H9 (cell line): ENCODE measurements around the gene LGALS9. TPM values are rescaled to one million over a fixed set of nuclear protein-coding genes. Genes with fewer than 3 reads are reported as not detected.

Experiments
- DNase-seq: peaks from one replicate; pipeline ENCODE4 v3.0.0-alpha.2; 2017
- H2AFZ ChIP-seq: one replicate; pipeline ENCODE4 v1.6.1; 2013; ENCODE audit warnings: mild to moderate bottlenecking, low read length, control low read depth, moderate library complexity
- H2AK5ac ChIP-seq: 2 replicates; pipeline ENCODE4 v1.6.1; 2013; ENCODE audit warnings: low read length, control low read depth, mixed read lengths; ENCODE audit not compliant: insufficient read length
- H2BK120ac ChIP-seq: one replicate; pipeline ENCODE4 v1.6.1; 2013; ENCODE audit warnings: low read depth, mild to moderate bottlenecking, low read length, control low read depth, inconsistent platforms; ENCODE audit not compliant: poor library complexity, severe bottlenecking
- H2BK12ac ChIP-seq: 2 replicates; pipeline ENCODE4 v1.6.1; 2013; ENCODE audit warnings: low read length, control low read depth, mixed read lengths, low read depth; ENCODE audit not compliant: insufficient read length
- H2BK15ac ChIP-seq: 2 replicates; pipeline ENCODE4 v1.6.1; 2013; ENCODE audit warnings: low read depth, low read length, control low read depth
- H2BK20ac ChIP-seq: one replicate; pipeline ENCODE4 v1.6.1; 2013; ENCODE audit warnings: low read depth, mild to moderate bottlenecking, low read length, control low read depth, inconsistent platforms; ENCODE audit not compliant: poor library complexity, severe bottlenecking
- H2BK5ac ChIP-seq: 2 replicates; pipeline ENCODE4 v1.6.1; 2013; ENCODE audit warnings: low read length, control low read depth, mixed read lengths; ENCODE audit not compliant: insufficient read length
- H3K14ac ChIP-seq: 2 replicates; pipeline ENCODE4 v1.6.1; 2013; ENCODE audit warnings: low read length, control low read depth; ENCODE audit not compliant: insufficient read depth
- H3K18ac ChIP-seq: 2 replicates; pipeline ENCODE4 v1.6.1; 2013; ENCODE audit warnings: low read depth, mild to moderate bottlenecking, mixed read lengths, low read length, control low read depth; ENCODE audit not compliant: insufficient read length
- H3K23ac ChIP-seq: 2 replicates; pipeline ENCODE4 v1.6.1; 2013; ENCODE audit warnings: low read length, control low read depth, mixed read lengths, low read depth; ENCODE audit not compliant: insufficient read length
- H3K23me2 ChIP-seq: 2 replicates; pipeline ENCODE4 v1.6.1; 2013; ENCODE audit warnings: low read depth, mild to moderate bottlenecking, mixed read lengths, low read length, control low read depth; ENCODE audit not compliant: insufficient read length, poor library complexity, severe bottlenecking
- H3K27ac ChIP-seq: 2 replicates; pipeline ENCODE4 v1.5.1; 2013; ENCODE audit warnings: low read length, control low read depth, mixed read lengths, low read depth; ENCODE audit not compliant: insufficient read length
- H3K27me3 ChIP-seq: 2 replicates; pipeline ENCODE4 v1.6.1; 2013; ENCODE audit warnings: low read length, control low read depth, inconsistent platforms; ENCODE audit not compliant: insufficient read depth
- H3K4ac ChIP-seq: 2 replicates; pipeline ENCODE4 v1.6.1; 2013; ENCODE audit warnings: low read depth, mild to moderate bottlenecking, control low read depth, inconsistent platforms, low read length, moderate library complexity
- H3K4me1 ChIP-seq: 2 replicates; pipeline ENCODE4 v1.6.1; 2013; ENCODE audit warnings: low read length, control low read depth, inconsistent platforms; ENCODE audit not compliant: insufficient read depth
- H3K4me2 ChIP-seq: 2 replicates; pipeline ENCODE4 v1.6.1; 2013; ENCODE audit warnings: low read length, control low read depth, mixed read lengths; ENCODE audit not compliant: insufficient read length, insufficient read depth
- H3K56ac ChIP-seq: 2 replicates; pipeline ENCODE4 v1.6.1; 2013; ENCODE audit warnings: low read depth, mild to moderate bottlenecking, mixed read lengths, low read length, control low read depth; ENCODE audit not compliant: insufficient read length
- H3K79me1 ChIP-seq: 2 replicates; pipeline ENCODE4 v1.6.1; 2013; ENCODE audit warnings: low read depth, mild to moderate bottlenecking, moderate library complexity, low read length, control low read depth, inconsistent platforms; ENCODE audit not compliant: insufficient read depth, poor library complexity, severe bottlenecking
- H3K79me2 ChIP-seq: 2 replicates; pipeline ENCODE4 v1.6.1; 2013; ENCODE audit warnings: low read length, control low read depth, inconsistent platforms; ENCODE audit not compliant: insufficient read depth
- H3K9ac ChIP-seq: 2 replicates; pipeline ENCODE4 v1.6.1; 2013; ENCODE audit warnings: low read length, control low read depth, mixed read lengths; ENCODE audit not compliant: insufficient read length; ENCODE audit errors: extremely low read depth
- H3K9me3 ChIP-seq: one replicate; pipeline ENCODE4 v1.6.1; 2013; ENCODE audit warnings: low read depth, low read length, inconsistent platforms; ENCODE audit not compliant: control insufficient read depth
- H3T11ph ChIP-seq: one replicate; pipeline ENCODE4 v1.6.1; 2013; ENCODE audit warnings: mild to moderate bottlenecking, low read length, control low read depth, inconsistent platforms
- H4K20me1 ChIP-seq: one replicate; pipeline ENCODE4 v1.6.1; 2013; ENCODE audit not compliant: control insufficient read depth, insufficient read length, insufficient read depth
- H4K5ac ChIP-seq: 2 replicates; pipeline ENCODE4 v1.6.1; 2013; ENCODE audit warnings: low read depth, mild to moderate bottlenecking, mixed read lengths, low read length, control low read depth; ENCODE audit not compliant: insufficient read length
- H4K8ac ChIP-seq: replicated peaks from 2 replicates; pipeline ENCODE4 v1.6.1; 2013; ENCODE audit warnings: low read length, control low read depth, mixed read lengths, low read depth; ENCODE audit not compliant: insufficient read length
- H4K91ac ChIP-seq: 2 replicates; pipeline ENCODE4 v1.6.1; 2013; ENCODE audit warnings: low read depth, mild to moderate bottlenecking, moderate library complexity, mixed read lengths, low read length, control low read depth; ENCODE audit not compliant: insufficient read length
- H3K27ac Mint-ChIP-seq, 3 experiments: 2 replicates in 2 of 3; 3 replicates in 1 of 3; pipeline ENCODE4 v1.8.0; 2020 to 2021; ENCODE audit warnings: mixed read lengths in 3 of 3, mild to moderate bottlenecking in 1 of 3, moderate library complexity in 1 of 3
- H3K27me3 Mint-ChIP-seq: 2 replicates; pipeline ENCODE4 v1.8.0; 2021; ENCODE audit warnings: low read depth, mild to moderate bottlenecking, moderate library complexity, mixed read lengths
- H3K36me3 Mint-ChIP-seq, 3 experiments: 2 replicates in 2 of 3; 3 replicates in 1 of 3; pipeline ENCODE4 v1.8.0; 2020 to 2021; ENCODE audit warnings: low read depth in 3 of 3, mixed read lengths in 3 of 3; ENCODE audit not compliant: insufficient read depth in 1 of 3
- H3K4me1 Mint-ChIP-seq, 2 experiments: 2 replicates each; pipeline ENCODE4 v1.8.0; 2020; ENCODE audit warnings: mixed read lengths in 2 of 2
- H3K4me3 Mint-ChIP-seq, 2 experiments: 2 replicates in 1 of 2; 3 replicates in 1 of 2; pipeline ENCODE4 v1.8.0; 2020 to 2021; ENCODE audit warnings: mild to moderate bottlenecking in 2 of 2, mixed read lengths in 2 of 2, moderate library complexity in 1 of 2
- H3K9me3 Mint-ChIP-seq, 2 experiments: 2 replicates in 1 of 2; 3 replicates in 1 of 2; pipeline ENCODE4 v1.8.0; 2020; ENCODE audit warnings: mild to moderate bottlenecking in 2 of 2, mixed read lengths in 2 of 2, moderate library complexity in 1 of 2
- WGBS: extraction: QIAGEN DNeasy Blood & Tissue Kit; methylation state at CpG from one replicate; pipeline ENCODE4 v1.1.7; 2013; ENCODE audit warnings: missing lambda C conversion rate, low lambda C conversion rate, mixed read lengths; ENCODE audit not compliant: insufficient read length; ENCODE audit errors: extremely low coverage; 5-methylcytosine and 5-hydroxymethylcytosine counted together
- total RNA-seq: library from RNA; stranded (reverse); gene quantifications from 2 replicates; pipeline ENCODE4 v1.2.1, GENCODE V29; 2021
- TF ChIP-seq, protein P1 (sequence below): fragments of 200-600 bp; sonication (generic); conservative IDR thresholded peaks from 3 replicates; pipeline ENCODE4 v1.8.0; 2021; ENCODE audit warnings: antibody characterized with exemption, mild to moderate bottlenecking

The LGALS9 gene
- total RNA-seq, 1 experiment from 2014 or later, result 2.5 TPM

DNA sequence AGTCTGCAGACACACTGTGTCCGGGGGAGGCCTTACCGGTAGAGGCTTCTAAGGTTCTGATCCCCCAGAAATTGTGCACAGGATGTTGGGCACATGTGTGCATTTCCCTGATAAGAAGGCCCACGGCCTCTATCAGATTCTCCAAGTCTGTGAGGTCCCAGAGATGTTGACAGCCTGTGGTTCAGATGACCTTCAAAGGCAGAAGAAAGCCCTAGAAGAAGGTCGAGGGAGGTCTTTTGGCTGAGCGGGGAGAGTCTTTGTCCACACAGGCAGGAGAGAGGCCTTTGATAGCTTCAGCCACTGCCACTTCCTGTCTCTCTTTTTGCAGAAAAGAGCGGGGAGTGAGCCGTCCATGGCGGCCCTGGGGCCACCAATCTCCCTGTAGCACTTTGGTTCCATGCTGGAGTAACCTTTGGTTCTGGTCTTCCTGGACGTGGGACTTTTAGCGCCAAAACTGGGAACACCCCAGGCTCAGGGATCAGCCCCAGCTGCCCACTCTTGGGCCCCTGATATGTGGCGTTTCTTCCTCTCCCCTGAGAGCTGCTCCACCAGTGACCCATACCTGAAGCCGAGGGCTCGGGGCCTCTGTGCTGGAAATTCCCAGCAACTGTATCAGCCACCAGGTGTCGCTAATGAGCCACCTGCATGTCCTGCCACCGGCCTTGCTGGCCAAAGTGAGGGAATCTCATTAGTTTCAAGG lies 28.1 kb upstream of the LGALS9 start:
- Histone ChIP-seq H2AK5ac (no peak overlapping the region), H3K79me1 (no peaks in the 10 kb centered on the region), H2BK20ac (no peak overlapping the region), H3K56ac (no peak overlapping the region), H2AFZ (no peak overlapping the region), H3K4ac (no peak overlapping the region), H4K91ac (no peak overlapping the region), H3K27ac (no peak overlapping the region), H3K4me1 (no peaks in the 10 kb centered on the region), H3K23ac (no peak overlapping the region), H3T11ph (no peak overlapping the region), H2BK12ac (no peak overlapping the region), H4K8ac (no peak overlapping the region), H3K79me2 (no peaks in the 10 kb centered on the region), H3K23me2 (no peaks in the 10 kb centered on the region), H3K9ac (no peak overlapping the region), H4K20me1 (no peaks in the 10 kb centered on the region), H4K5ac (no peak overlapping the region), H3K27me3 (no peaks in the 10 kb centered on the region), H2BK5ac (no peak overlapping the region), H2BK120ac (no peak overlapping the region), H3K4me2 (no peak overlapping the region), H3K14ac (no peak overlapping the region; the same call in 1 of the 2 replicates), H2BK15ac (no peak overlapping the region), H3K18ac (no peak overlapping the region), H3K9me3 (no peaks in the 10 kb centered on the region)
- Mint-ChIP-seq H3K27me3 (no peaks in the 10 kb centered on the region), H3K9me3 (no peaks in the 10 kb centered on the region), H3K4me3 (no peak overlapping the region; a peak in 1 of 5 replicates), H3K27ac (peak overlapping the region in 1 of 3 experiments; percentile 89; a peak in 2 of 7 replicates), H3K4me1 (peaks cover 6 to 8% of the 10 kb centered on the region in 2 experiments), H3K36me3 (peaks cover 6 to 36% (median 24%) of the 10 kb centered on the region in 3 experiments; a peak in 6 of 7 replicates)
- TF ChIP-seq, protein P1, sequence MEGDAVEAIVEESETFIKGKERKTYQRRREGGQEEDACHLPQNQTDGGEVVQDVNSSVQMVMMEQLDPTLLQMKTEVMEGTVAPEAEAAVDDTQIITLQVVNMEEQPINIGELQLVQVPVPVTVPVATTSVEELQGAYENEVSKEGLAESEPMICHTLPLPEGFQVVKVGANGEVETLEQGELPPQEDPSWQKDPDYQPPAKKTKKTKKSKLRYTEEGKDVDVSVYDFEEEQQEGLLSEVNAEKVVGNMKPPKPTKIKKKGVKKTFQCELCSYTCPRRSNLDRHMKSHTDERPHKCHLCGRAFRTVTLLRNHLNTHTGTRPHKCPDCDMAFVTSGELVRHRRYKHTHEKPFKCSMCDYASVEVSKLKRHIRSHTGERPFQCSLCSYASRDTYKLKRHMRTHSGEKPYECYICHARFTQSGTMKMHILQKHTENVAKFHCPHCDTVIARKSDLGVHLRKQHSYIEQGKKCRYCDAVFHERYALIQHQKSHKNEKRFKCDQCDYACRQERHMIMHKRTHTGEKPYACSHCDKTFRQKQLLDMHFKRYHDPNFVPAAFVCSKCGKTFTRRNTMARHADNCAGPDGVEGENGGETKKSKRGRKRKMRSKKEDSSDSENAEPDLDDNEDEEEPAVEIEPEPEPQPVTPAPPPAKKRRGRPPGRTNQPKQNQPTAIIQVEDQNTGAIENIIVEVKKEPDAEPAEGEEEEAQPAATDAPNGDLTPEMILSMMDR, result peak; percentile 94
- no CpG with 5 or more reads among the region's 15 CpGs for WGBS
- DNase-seq, result peak; percentile 93
